Prostate gland (tissue), 2 donors: ENCODE data around the gene TM2D1.

Experiments
- CTCF ChIP-seq, 4 experiments: fragments of 200-600 bp in 2 of 4; fragments of 450-650 bp in 2 of 4; sonication (generic) in 2 of 4; IDR thresholded peaks; 1 replicate in 3 of 4; 2 replicates in 1 of 4; pipeline ENCODE4 v1.5.1; 2016 to 2019; ENCODE audit warnings: antibody characterized with exemption in 4 of 4, mild to moderate bottlenecking in 2 of 4, moderate library complexity in 2 of 4
- POLR2A ChIP-seq: fragments of 450-650 bp; IDR thresholded peaks from one replicate; pipeline ENCODE4 v1.6.1; 2016; ENCODE audit warnings: antibody characterized with exemption, mild to moderate bottlenecking
- POLR2AphosphoS5 ChIP-seq: sonication (generic); formaldehyde crosslinking; IDR thresholded peaks from one replicate; pipeline ENCODE4 v1.6.1; 2017; ENCODE audit warnings: antibody characterized with exemption

GRCh38 chr1:61638911-61639605 is 85.9 kb downstream of the TM2D1 start:
- no peak for TF ChIP-seq CTCF (IDR thresholded peaks at IDR 0.05)
- no peak for TF ChIP-seq POLR2AphosphoS5
- no peak for TF ChIP-seq POLR2A
